ENCODE results near the gene IFITM5.

GRCh38 chr11:290621-291231 lies 8.6 kb downstream of the IFITM5 start:
- TF ChIP-seq, protein P1, sequence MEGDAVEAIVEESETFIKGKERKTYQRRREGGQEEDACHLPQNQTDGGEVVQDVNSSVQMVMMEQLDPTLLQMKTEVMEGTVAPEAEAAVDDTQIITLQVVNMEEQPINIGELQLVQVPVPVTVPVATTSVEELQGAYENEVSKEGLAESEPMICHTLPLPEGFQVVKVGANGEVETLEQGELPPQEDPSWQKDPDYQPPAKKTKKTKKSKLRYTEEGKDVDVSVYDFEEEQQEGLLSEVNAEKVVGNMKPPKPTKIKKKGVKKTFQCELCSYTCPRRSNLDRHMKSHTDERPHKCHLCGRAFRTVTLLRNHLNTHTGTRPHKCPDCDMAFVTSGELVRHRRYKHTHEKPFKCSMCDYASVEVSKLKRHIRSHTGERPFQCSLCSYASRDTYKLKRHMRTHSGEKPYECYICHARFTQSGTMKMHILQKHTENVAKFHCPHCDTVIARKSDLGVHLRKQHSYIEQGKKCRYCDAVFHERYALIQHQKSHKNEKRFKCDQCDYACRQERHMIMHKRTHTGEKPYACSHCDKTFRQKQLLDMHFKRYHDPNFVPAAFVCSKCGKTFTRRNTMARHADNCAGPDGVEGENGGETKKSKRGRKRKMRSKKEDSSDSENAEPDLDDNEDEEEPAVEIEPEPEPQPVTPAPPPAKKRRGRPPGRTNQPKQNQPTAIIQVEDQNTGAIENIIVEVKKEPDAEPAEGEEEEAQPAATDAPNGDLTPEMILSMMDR (IDR thresholded peaks at IDR 0.05) = no peak
- TF ChIP-seq TCF7L2 (IDR thresholded peaks at IDR 0.05; ENCODE audit: low read depth, low read length) (no peak), POLR2AphosphoS5 (IDR thresholded peaks at IDR 0.05; ENCODE audit: low read depth, low read length) (no peak), REST (IDR thresholded peaks at IDR 0.05; ENCODE audit: insufficient read depth in 1 of 2, low read depth in 2 of 2, low read length in 1 of 2) (no peak), SIN3A (IDR thresholded peaks at IDR 0.05; ENCODE audit: borderline replicate concordance, insufficient read depth, low read depth, low read length) (no peak)
